Naive B cell (primary cell): ENCODE results near the gene GPR150. TPM values are rescaled to one million over a fixed set of nuclear protein-coding genes. Genes with fewer than 3 reads are reported as not detected.

Experiments used
- ATAC-seq, 2 donors: fragments of 150-1000 bp; cut with Tn5 transposase; 2 replicates each; pipeline ENCODE4 v1.10.0; 2021; ENCODE audit warnings: low read depth in 2 of 2, mild to moderate bottlenecking in 2 of 2, moderate library complexity in 2 of 2
- DNase-seq: peaks from one replicate; pipeline ENCODE4 v3.0.0; 2022
- H3K27ac Mint-ChIP-seq, 6 donors: one replicate each; pipeline ENCODE4 v1.8.0; 2020 to 2022; ENCODE audit warnings: mild to moderate bottlenecking in 6 of 6, mixed read lengths in 6 of 6, moderate library complexity in 5 of 6, inconsistent platforms in 2 of 6
- H3K27me3 Mint-ChIP-seq, 3 donors: one replicate each; pipeline ENCODE4 v1.8.0; 2021 to 2022; ENCODE audit warnings: mixed read lengths in 3 of 3, mild to moderate bottlenecking in 1 of 3
- H3K36me3 Mint-ChIP-seq, 2 donors: one replicate each; pipeline ENCODE4 v1.8.0; 2020 to 2022; ENCODE audit warnings: mixed read lengths in 2 of 2, inconsistent platforms in 1 of 2, mild to moderate bottlenecking in 1 of 2
- H3K4me1 Mint-ChIP-seq, 3 donors: one replicate each; pipeline ENCODE4 v1.8.0; 2020 to 2022; ENCODE audit warnings: mixed read lengths in 3 of 3, inconsistent platforms in 1 of 3, mild to moderate bottlenecking in 1 of 3, moderate library complexity in 1 of 3
- H3K4me3 Mint-ChIP-seq, 8 donors: one replicate each; pipeline ENCODE4 v1.8.0; 2020 to 2022; ENCODE audit warnings: mild to moderate bottlenecking in 8 of 8, mixed read lengths in 8 of 8, moderate library complexity in 8 of 8, inconsistent platforms in 2 of 8
- H3K9me3 Mint-ChIP-seq, 7 donors: one replicate each; pipeline ENCODE4 v1.8.0; 2020 to 2022; ENCODE audit warnings: mixed read lengths in 7 of 7, mild to moderate bottlenecking in 5 of 7, inconsistent platforms in 2 of 7, moderate library complexity in 1 of 7
- polyA plus RNA-seq, 6 donors: library from polyadenylated mRNA; unstranded; fragments of 300-500 nt; fragmentation: Illumina TruSeq; gene quantifications; one replicate each; pipeline ENCODE4 v1.2.3, GENCODE V29; 2021; ENCODE audit warnings: low read depth in 6 of 6

GPR150 gene
- polyA plus RNA-seq, 6 donors from 2014 or later = 0.33 to 0.71 (median 0.61) TPM; not detected in 1

- no peak for ATAC-seq
- H3K36me3 Mint-ChIP-seq = peaks cover 6 to 10% of the 10 kb centered on the region in 2 donors
- no peaks in the 10 kb centered on the region for H3K9me3 Mint-ChIP-seq
- DNase-seq = no peak
- H3K4me3 Mint-ChIP-seq = peak overlapping the region in 4 of 8 donors; percentile 23 to 93 (median 46)
- H3K27me3 Mint-ChIP-seq = no peaks in the 10 kb centered on the region
- H3K4me1 Mint-ChIP-seq = peaks cover 6 to 18% (median 8%) of the 10 kb centered on the region in 3 donors
- H3K27ac Mint-ChIP-seq = no peak overlapping the region
Observed at GRCh38 chr5:95647886-95648860, 28.3 kb downstream of the GPR150 start.

DNA sequence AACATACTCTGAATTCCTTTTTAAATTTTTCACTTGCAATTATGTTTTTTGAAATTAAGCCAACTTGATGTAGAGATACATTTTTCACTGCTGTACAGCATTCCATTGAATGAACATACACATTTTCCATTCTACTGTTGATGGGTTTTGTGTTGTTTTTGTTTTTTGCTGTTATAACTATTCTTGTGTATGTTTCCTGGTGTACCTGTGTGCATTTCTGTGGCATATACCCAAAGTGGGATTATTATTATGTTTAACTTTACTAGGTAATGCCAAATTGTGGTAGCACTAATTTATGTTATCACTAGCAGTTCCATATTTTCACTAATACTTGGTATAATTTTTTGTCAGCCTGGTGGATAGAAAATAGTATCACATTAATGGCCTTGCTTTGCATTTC, 29.4 kb downstream of the GPR150 start:
- Mint-ChIP-seq H3K9me3 (no peaks in the 10 kb centered on the region), H3K27ac (no peak overlapping the region), H3K4me3 (peak overlapping the region in 1 of 8 donors; percentile 66)

GRCh38 chr5:95649842-95650620, 30.1 kb downstream of the GPR150 start:
- Mint-ChIP-seq H3K9me3 (no peaks in the 10 kb centered on the region), H3K36me3 (peaks cover 7 to 10% of the 10 kb centered on the region in 2 donors), H3K27me3 (no peaks in the 10 kb centered on the region), H3K27ac (peak overlapping the region in 1 of 6 donors; percentile 4), H3K4me1 (peaks cover 0 to 13% (median 0%) of the 10 kb centered on the region in 3 donors), H3K4me3 (peak overlapping the region in 1 of 8 donors; percentile 66)
- no peak for ATAC-seq
- no peak for DNase-seq

More for the DNA sequence above, 29.4 kb downstream of the GPR150 start:
- peaks cover 7 to 10% of the 10 kb centered on the region in 2 donors for H3K36me3 Mint-ChIP-seq
- DNase-seq (no peak), ATAC-seq (no peak)
- H3K27me3 Mint-ChIP-seq = no peaks in the 10 kb centered on the region
- H3K4me1 Mint-ChIP-seq = peaks cover 3 to 15% (median 5%) of the 10 kb centered on the region in 3 donors

DNA sequence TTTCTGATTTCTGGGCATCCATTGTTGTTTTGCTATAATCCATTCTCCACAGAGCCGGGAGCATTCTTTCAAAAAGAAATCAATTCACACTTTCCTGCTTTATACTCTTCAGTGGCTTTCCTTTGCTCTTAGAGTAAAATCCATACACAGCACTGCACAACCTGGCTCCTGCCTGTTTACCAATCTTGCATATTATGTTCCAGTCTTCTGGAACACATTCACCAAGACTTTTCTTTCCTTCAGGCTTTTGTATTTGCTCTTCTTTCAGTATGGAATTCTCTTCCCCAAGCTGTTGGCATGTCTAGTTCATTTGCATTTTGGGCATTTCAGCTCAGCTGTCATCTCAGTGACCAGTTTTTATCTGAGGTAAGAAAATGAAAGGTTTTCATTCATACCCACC, 33.0 kb downstream of the GPR150 start:
- H3K36me3 Mint-ChIP-seq = peaks cover 7 to 10% of the 10 kb centered on the region in 2 donors
- H3K27me3 Mint-ChIP-seq = no peaks in the 10 kb centered on the region
- no peaks in the 10 kb centered on the region for H3K4me1 Mint-ChIP-seq
- DNase-seq (no peak), ATAC-seq (no peak)
- no peak overlapping the region for H3K27ac Mint-ChIP-seq
- no peaks in the 10 kb centered on the region for H3K9me3 Mint-ChIP-seq
- no peak overlapping the region for H3K4me3 Mint-ChIP-seq

DNA sequence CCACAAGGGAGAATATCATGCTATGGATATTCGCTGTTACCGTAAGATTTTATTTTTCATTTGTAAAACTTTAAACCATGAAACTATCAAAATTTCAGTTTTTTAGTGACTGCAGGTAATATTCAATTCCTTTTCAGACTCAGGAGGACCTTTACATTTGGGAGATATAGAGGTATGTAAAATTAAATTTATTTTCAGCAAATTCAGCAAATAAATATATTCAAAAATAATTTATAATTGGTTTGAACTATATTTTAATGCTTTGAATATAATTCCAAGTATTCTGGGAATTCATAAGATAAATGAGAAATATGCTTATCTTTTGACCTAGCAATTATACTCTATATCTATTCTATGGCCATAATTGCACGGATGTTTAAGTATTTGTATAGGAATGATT, 34.3 kb downstream of the GPR150 start:
- Mint-ChIP-seq H3K4me3 (no peak overlapping the region), H3K27me3 (no peaks in the 10 kb centered on the region), H3K9me3 (no peaks in the 10 kb centered on the region), H3K4me1 (no peaks in the 10 kb centered on the region), H3K36me3 (peaks cover 7 to 10% of the 10 kb centered on the region in 2 donors), H3K27ac (no peak overlapping the region)
- DNase-seq (no peak), ATAC-seq (no peak)

DNA sequence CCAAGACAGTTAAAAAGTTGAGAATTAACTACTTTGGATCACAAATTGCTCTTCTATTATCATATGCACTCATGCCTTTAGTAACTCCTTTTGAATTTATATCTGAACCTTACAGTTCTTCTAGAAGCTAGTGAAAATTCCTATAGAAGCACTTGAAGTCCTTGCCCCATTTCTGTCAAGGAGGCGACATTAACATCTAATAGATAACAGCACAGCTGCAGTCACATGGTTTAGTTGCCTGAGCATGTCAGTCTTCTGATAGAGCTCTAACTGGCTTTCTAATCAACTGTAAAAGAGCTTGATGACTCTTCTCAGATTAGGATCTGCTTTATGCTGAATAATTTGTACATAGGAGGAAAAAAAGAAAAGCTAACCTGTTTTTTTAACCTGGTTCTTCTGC, 35.7 kb downstream of the GPR150 start:
- DNase-seq (no peak), ATAC-seq (no peak)
- H3K36me3 Mint-ChIP-seq = peaks cover 7 to 10% of the 10 kb centered on the region in 2 donors
- no peaks in the 10 kb centered on the region for H3K4me1 Mint-ChIP-seq
- no peaks in the 10 kb centered on the region for H3K9me3 Mint-ChIP-seq
- H3K4me3 Mint-ChIP-seq = no peak overlapping the region
- H3K27me3 Mint-ChIP-seq = no peaks in the 10 kb centered on the region
- H3K27ac Mint-ChIP-seq = no peak overlapping the region

- DNase-seq (no peak), ATAC-seq (no peak)
- H3K4me1 Mint-ChIP-seq = no peaks in the 10 kb centered on the region
- H3K4me3 Mint-ChIP-seq = no peak overlapping the region
- no peak overlapping the region for H3K27ac Mint-ChIP-seq
- no peaks in the 10 kb centered on the region for H3K27me3 Mint-ChIP-seq
- H3K36me3 Mint-ChIP-seq = no peaks in the 10 kb centered on the region
- H3K9me3 Mint-ChIP-seq = no peaks in the 10 kb centered on the region
Observed at GRCh38 chr5:95660060-95660459, 40.2 kb downstream of the GPR150 start.

DNA sequence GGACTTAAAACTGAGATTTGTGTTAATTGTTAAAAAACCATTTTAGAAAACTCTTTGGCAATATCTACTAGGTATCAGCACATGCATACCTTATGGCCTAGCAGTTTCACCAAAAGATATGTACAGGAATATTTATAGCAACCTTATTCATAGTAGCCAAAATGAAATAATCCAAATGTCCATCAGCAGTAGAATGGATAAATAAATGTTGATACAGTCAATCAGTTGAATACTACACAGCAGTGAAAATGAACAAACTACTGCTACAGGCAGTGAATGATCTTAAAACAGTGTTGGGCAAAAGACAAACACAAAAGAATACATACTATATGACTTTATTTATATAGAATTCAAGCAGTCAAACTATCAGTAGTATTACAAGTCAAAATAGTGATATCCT, 43.1 kb downstream of the GPR150 start:
- Mint-ChIP-seq H3K4me1 (no peaks in the 10 kb centered on the region), H3K27me3 (no peaks in the 10 kb centered on the region), H3K36me3 (no peaks in the 10 kb centered on the region), H3K27ac (no peak overlapping the region), H3K4me3 (no peak overlapping the region), H3K9me3 (no peaks in the 10 kb centered on the region)
- ATAC-seq (no peak), DNase-seq (no peak)

DNA sequence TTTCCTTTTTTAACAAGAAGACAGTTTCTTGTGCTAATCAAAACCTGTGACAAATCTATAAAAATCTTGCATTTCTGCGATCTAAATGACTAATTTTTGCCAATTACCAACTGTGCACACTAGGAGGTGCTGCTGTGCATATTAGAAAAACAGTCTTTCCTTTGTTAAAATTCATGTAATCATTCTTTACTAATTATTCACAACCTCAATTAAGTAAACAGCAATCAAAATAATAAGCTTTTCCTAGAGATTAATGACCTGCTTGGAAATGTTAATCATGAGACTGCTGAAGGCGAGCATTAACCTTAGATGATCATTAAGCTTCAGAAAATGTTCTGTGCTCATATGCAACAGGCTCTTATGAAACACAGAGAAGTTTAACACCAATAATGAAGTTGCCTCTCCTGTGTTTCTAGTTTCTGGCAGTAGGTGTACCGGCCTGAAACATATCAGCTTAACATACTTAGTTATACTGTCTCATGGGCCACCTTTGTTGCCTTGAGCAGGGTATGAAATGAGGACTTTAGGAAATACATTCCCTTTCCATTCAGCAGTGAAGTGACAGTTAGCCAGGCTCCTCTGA, 44.4 kb downstream of the GPR150 start:
- H3K27me3 Mint-ChIP-seq = no peaks in the 10 kb centered on the region
- no peak for DNase-seq
- H3K27ac Mint-ChIP-seq = no peak overlapping the region
- ATAC-seq = no peak
- H3K4me1 Mint-ChIP-seq = no peaks in the 10 kb centered on the region
- H3K9me3 Mint-ChIP-seq = no peaks in the 10 kb centered on the region
- H3K4me3 Mint-ChIP-seq = no peak overlapping the region
- no peaks in the 10 kb centered on the region for H3K36me3 Mint-ChIP-seq

DNA sequence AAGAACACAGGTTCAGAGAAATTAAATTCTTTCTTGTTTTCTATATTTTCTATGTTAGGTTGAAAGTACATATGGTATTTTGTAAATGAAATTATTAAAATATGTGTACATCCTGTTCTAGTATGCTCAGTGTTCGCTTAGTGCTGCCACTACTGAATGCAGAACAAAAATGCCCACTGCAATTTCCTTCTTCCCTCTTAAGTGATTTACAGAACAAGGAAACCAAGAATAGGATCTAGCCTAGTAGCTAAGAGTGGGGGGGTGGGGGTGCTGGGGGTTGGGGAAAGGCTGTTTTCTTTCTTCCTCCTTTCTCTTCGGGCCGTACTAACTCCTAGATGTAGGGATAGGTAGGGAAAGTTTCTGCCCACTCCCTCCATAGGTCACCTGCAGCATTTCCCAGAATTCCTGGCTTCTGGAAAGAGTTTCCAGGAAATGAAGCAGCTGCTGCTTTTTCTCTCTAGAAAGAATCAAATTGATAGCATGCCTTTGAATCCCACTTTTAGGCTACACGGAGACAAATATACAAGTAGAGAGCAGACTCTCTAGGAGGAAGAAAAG, 47.3 kb downstream of the GPR150 start:
- no peak overlapping the region for H3K27ac Mint-ChIP-seq
- no peaks in the 10 kb centered on the region for H3K36me3 Mint-ChIP-seq
- no peak for DNase-seq
- H3K4me3 Mint-ChIP-seq = no peak overlapping the region
- no peaks in the 10 kb centered on the region for H3K9me3 Mint-ChIP-seq
- ATAC-seq = no peak
- no peaks in the 10 kb centered on the region for H3K4me1 Mint-ChIP-seq
- peaks cover 0 to 8% (median 0%) of the 10 kb centered on the region in 3 donors for H3K27me3 Mint-ChIP-seq

DNA sequence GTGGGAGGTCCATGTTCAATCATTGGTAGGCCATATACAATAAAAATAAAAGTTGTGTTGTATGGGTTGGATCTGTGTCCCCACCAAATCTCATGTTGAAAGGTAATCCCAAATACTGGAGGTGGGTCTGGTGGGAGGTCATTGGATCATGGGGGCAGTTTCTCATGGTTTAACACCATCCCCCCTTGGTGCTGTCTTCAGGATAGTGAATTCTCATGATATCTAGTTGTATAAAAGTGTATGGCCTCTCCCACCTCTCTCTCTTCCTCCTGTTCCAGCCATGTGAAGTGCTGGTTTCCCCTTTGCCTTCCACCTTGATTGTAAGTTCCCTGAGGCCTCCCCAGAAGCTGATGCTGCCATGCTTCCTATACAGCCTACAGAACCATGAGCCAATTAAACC, 47.8 kb downstream of the GPR150 start:
- Mint-ChIP-seq H3K36me3 (no peaks in the 10 kb centered on the region), H3K9me3 (no peaks in the 10 kb centered on the region), H3K4me3 (no peak overlapping the region), H3K27me3 (peaks cover 0 to 8% (median 0%) of the 10 kb centered on the region in 3 donors), H3K4me1 (no peaks in the 10 kb centered on the region), H3K27ac (no peak overlapping the region)
- ATAC-seq = no peak
- no peak for DNase-seq

GRCh38 chr5:95668216-95668615, 48.3 kb downstream of the GPR150 start:
- DNase-seq (no peak), ATAC-seq (no peak)
- Mint-ChIP-seq H3K27ac (no peak overlapping the region), H3K9me3 (no peaks in the 10 kb centered on the region), H3K4me3 (no peak overlapping the region), H3K4me1 (no peaks in the 10 kb centered on the region), H3K27me3 (peaks cover 0 to 8% (median 0%) of the 10 kb centered on the region in 3 donors), H3K36me3 (no peaks in the 10 kb centered on the region)

GRCh38 chr5:95668728-95669127, 48.8 kb downstream of the GPR150 start:
- peaks cover 0 to 8% (median 0%) of the 10 kb centered on the region in 3 donors for H3K27me3 Mint-ChIP-seq
- ATAC-seq (no peak), DNase-seq (no peak)
- H3K9me3 Mint-ChIP-seq = no peaks in the 10 kb centered on the region
- no peaks in the 10 kb centered on the region for H3K36me3 Mint-ChIP-seq
- H3K4me1 Mint-ChIP-seq = no peaks in the 10 kb centered on the region
- no peak overlapping the region for H3K4me3 Mint-ChIP-seq
- no peak overlapping the region for H3K27ac Mint-ChIP-seq
